Thoracic aorta (tissue), 2 donors: ENCODE measurements around the gene RECQL5. TPM values are rescaled to one million over a fixed set of nuclear protein-coding genes. Genes with fewer than 3 reads are reported as not detected.
A peak's percentile ranks its signal among the peaks of the same experiment; 100 is the strongest.
"Not testable (repeated sequence)": the region's sequence is repeated elsewhere in the genome, so short reads cannot be mapped to it uniquely, and the experiment has no call there.

Experiments used
- ATAC-seq: fragments of 150-250 bp; one replicate; pipeline ENCODE4 v1.8.0; 2017; ENCODE audit warnings: low read depth; ENCODE audit not compliant: insufficient number of reproducible peaks, low FRiP score
- DNase-seq: peaks from one replicate; pipeline ENCODE4 v3.0.0-alpha.2; 2020; ENCODE audit warnings: low spot score
- H3K27ac ChIP-seq, 2 donors: fragments of 200-600 bp; sonication (generic); 1 replicate in 1 of 2; 2 replicates in 1 of 2; pipeline ENCODE4 v1.5.1; 2016; ENCODE audit warnings: mild to moderate bottlenecking in 2 of 2, moderate library complexity in 2 of 2
- H3K27me3 ChIP-seq: fragments of 200-600 bp; sonication (generic); replicated peaks from 2 replicates; pipeline ENCODE4 v1.6.0; 2016; ENCODE audit warnings: mild to moderate bottlenecking; ENCODE audit not compliant: insufficient read depth
- H3K36me3 ChIP-seq: fragments of 200-600 bp; sonication (generic); one replicate; pipeline ENCODE4 v1.5.1; 2016
- H3K4me1 ChIP-seq, 2 donors: fragments of 200-600 bp; sonication (generic); 1 replicate in 1 of 2; 2 replicates in 1 of 2; pipeline versions ENCODE4 v1.5.1 to v1.6.0; 2016; ENCODE audit warnings: low read depth in 2 of 2, mild to moderate bottlenecking in 1 of 2; ENCODE audit not compliant: control insufficient read depth in 1 of 2
- H3K4me3 ChIP-seq: fragments of 200-600 bp; sonication (generic); 2 replicates; pipeline ENCODE4 v1.5.1; 2016; ENCODE audit warnings: mild to moderate bottlenecking
- H3K9me3 ChIP-seq: fragments of 200-600 bp; sonication (generic); 2 replicates; pipeline ENCODE4 v1.5.1; 2016
- CTCF ChIP-seq: fragments of 200-600 bp; sonication (generic); IDR thresholded peaks from one replicate; pipeline ENCODE4 v1.5.1; 2019; ENCODE audit warnings: antibody characterized with exemption
- total RNA-seq, 2 donors: library from RNA; depleted of rRNA; stranded (reverse); fragments of >200 nt; gene quantifications; one replicate each; pipeline versions ENCODE4 v1.1.0 to v1.2.3, GENCODE V29; 2016

Gene RECQL5
- total RNA-seq, 2 donors from 2014 or later = 12.6 to 29.9 TPM

- peak; percentile 36 for TF ChIP-seq CTCF
- no peak for DNase-seq
Measured at GRCh38 chr17:75587675-75588595, 79.0 kb downstream of the RECQL5 start, which contains the start of gene MYO15B. Gene MYO15B (plus strand): TSS chr17:75587800. CDS start chr17:75588058, 258 bp downstream.

GRCh38 chr17:75584849-75585175 lies 82.1 kb downstream of the RECQL5 start:
- ATAC-seq (no peak), DNase-seq (no peak)
- Histone ChIP-seq H3K36me3 (no peaks in the 10 kb centered on the region), H3K4me3 (no peak overlapping the region), H3K4me1 (peaks cover 0 to 20% of the 10 kb centered on the region in 2 donors), H3K27ac (no peak overlapping the region), H3K27me3 (no peaks in the 10 kb centered on the region), H3K9me3 (no peaks in the 10 kb centered on the region)
- TF ChIP-seq CTCF = no peak

More at GRCh38 chr17:75587675-75588595, 79.0 kb downstream of the RECQL5 start, which contains the start of gene MYO15B:
- Histone ChIP-seq H3K4me1 (peaks cover 0 to 22% of the 10 kb centered on the region in 2 donors), H3K4me3 (peak within 1 kb of the TSS; percentile 85), H3K9me3 (no peaks in the 10 kb centered on the region), H3K27me3 (no peaks in the 10 kb centered on the region), H3K27ac (peak within 1 kb of the TSS; percentile 76 to 82), H3K36me3 (no peaks in the 10 kb centered on the region)
- no peak for ATAC-seq

GRCh38 chr17:75583197-75583596 lies 83.8 kb downstream of the RECQL5 start:
- not testable (repeated sequence) for H3K27me3 ChIP-seq, H3K36me3 ChIP-seq, ATAC-seq, H3K9me3 ChIP-seq, H3K27ac ChIP-seq, DNase-seq, H3K4me3 ChIP-seq
- H3K4me1 ChIP-seq = peaks cover 0 to 10% of the 10 kb centered on the region in 2 donors

GRCh38 chr17:75581121-75581725 lies 85.7 kb downstream of the RECQL5 start:
- H3K27me3 ChIP-seq, H3K4me1 ChIP-seq, H3K9me3 ChIP-seq, H3K4me3 ChIP-seq, ATAC-seq, DNase-seq, H3K27ac ChIP-seq, H3K36me3 ChIP-seq: not testable (repeated sequence)

Other genes with a start within 250 kb of the RECQL5 start
- 10 to 100 TPM; 57.1 to 83.4 TPM for gene TMEM94, start 210.5 kb downstream of the RECQL5 start, total RNA-seq
- 10 to 100 TPM; 26.0 to 32.4 TPM for gene CASKIN2, start 151.6 kb downstream of the RECQL5 start, total RNA-seq
- gene TSEN54, start 150.6 kb downstream of the RECQL5 start, total RNA-seq = 10 to 100 TPM; 17.1 to 48.6 TPM
- 10 to 100 TPM in 1 of 2 donors, 1 to 10 TPM in 1; 6.4 to 20.0 TPM for gene LLGL2, start 141.5 kb downstream of the RECQL5 start, total RNA-seq
- 100 to 1,000 TPM; 103 to 151 TPM for gene MYO15B, start 79.4 kb downstream of the RECQL5 start, total RNA-seq
- under 1 TPM; 0.27 to 0.28 TPM for gene SMIM5, start 33.7 kb downstream of the RECQL5 start, total RNA-seq
- 10 to 100 TPM; 65.1 to 70.4 TPM for gene SAP30BP, start 184 bp upstream of the RECQL5 start, total RNA-seq
- gene ITGB4, start 54.3 kb upstream of the RECQL5 start, total RNA-seq = 10 to 100 TPM; 11.6 to 21.1 TPM
- 10 to 100 TPM; 29.6 to 58.3 TPM for gene GALK1, start 98.0 kb upstream of the RECQL5 start, total RNA-seq
- gene UNK, start 117.7 kb upstream of the RECQL5 start, total RNA-seq = 10 to 100 TPM; 31.0 to 51.7 TPM
- gene UNC13D, start 177.2 kb upstream of the RECQL5 start, total RNA-seq = 10 to 100 TPM; 13.5 to 36.0 TPM
- gene WBP2, start 188.2 kb upstream of the RECQL5 start, total RNA-seq = 10 to 100 TPM; 55.8 to 83.1 TPM
- gene TRIM47, start 211.4 kb upstream of the RECQL5 start, total RNA-seq = 10 to 100 TPM; 58.9 to 94.0 TPM
- 10 to 100 TPM; 21.4 to 22.6 TPM for gene TRIM65, start 229.8 kb upstream of the RECQL5 start, total RNA-seq
- gene MRPL38, start 237.7 kb upstream of the RECQL5 start, total RNA-seq = 10 to 100 TPM; 42.4 to 56.2 TPM